Caco-2 (cell line): ENCODE data around the gene EPHB3. TPM values are rescaled to one million over a fixed set of nuclear protein-coding genes. Genes with fewer than 3 reads are reported as not detected.

Experiments
- BruUV-seq: library from RNA; stranded (reverse); fragments of 400-500 nt; replicated peaks from 2 replicates; lab custom pipeline; 2021; lab: Mats Ljungman, UMichigan
- CTCF ChIA-PET: fragments of 300-600 bp; sonication (Branson Sonifier 250); formaldehyde crosslinking; loops from one replicate; lab custom pipeline; 2022; ENCODE audit warnings: antibody characterized with exemption; lab: Charles Lee
- POLR2A ChIA-PET: fragments of 300-600 bp; sonication (Branson Sonifier 250); formaldehyde crosslinking; loops from one replicate; lab custom pipeline; 2022; ENCODE audit warnings: antibody characterized with exemption; lab: Charles Lee
- DNase-seq, 2 experiments: peaks; one replicate each; pipeline versions ENCODE4 v3.0.0 to v3.0.0-alpha.2; 2020 to 2022
- H3K27me3 ChIP-seq: replicated peaks from 2 replicates; pipeline ENCODE4 v1.6.0; 2011; ENCODE audit warnings: low read length; ENCODE audit not compliant: control insufficient read depth, insufficient read depth
- H3K36me3 ChIP-seq: 2 replicates; pipeline ENCODE4 v1.5.1; 2011; ENCODE audit warnings: low read length; ENCODE audit not compliant: control insufficient read depth, insufficient read depth
- H3K4me1 ChIP-seq: fragments of 250-450 bp; sonication (Bioruptor Pico); 2 replicates; pipeline ENCODE4 v1.5.1; 2020; ENCODE audit warnings: mild to moderate bottlenecking
- H3K4me3 ChIP-seq: 2 replicates; pipeline ENCODE4 v1.5.1; 2011; ENCODE audit warnings: low read depth, mild to moderate bottlenecking, control low read depth, low read length
- H3K9me3 ChIP-seq: fragments of 250-450 bp; sonication (Bioruptor Pico); 2 replicates; pipeline ENCODE4 v1.5.1; 2020; ENCODE audit warnings: mild to moderate bottlenecking, moderate library complexity
- H3K27ac Mint-ChIP-seq: one replicate; pipeline ENCODE4 v1.8.0; 2022; ENCODE audit warnings: mixed read lengths; ENCODE audit not compliant: unreplicated experiment
- H3K27me3 Mint-ChIP-seq: one replicate; pipeline ENCODE4 v1.8.0; 2022; ENCODE audit warnings: mixed read lengths; ENCODE audit not compliant: insufficient read depth, unreplicated experiment
- H3K36me3 Mint-ChIP-seq: one replicate; pipeline ENCODE4 v1.8.0; 2022; ENCODE audit warnings: mild to moderate bottlenecking, mixed read lengths; ENCODE audit not compliant: insufficient read depth, unreplicated experiment
- H3K4me1 Mint-ChIP-seq: one replicate; pipeline ENCODE4 v1.8.0; 2022; ENCODE audit warnings: low read depth, mixed read lengths; ENCODE audit not compliant: unreplicated experiment
- H3K4me3 Mint-ChIP-seq: one replicate; pipeline ENCODE4 v1.8.0; 2022; ENCODE audit warnings: mild to moderate bottlenecking, moderate library complexity, mixed read lengths; ENCODE audit not compliant: unreplicated experiment
- H3K9me3 Mint-ChIP-seq: one replicate; pipeline ENCODE4 v1.8.0; 2022; ENCODE audit warnings: mixed read lengths; ENCODE audit not compliant: unreplicated experiment
- intact Hi-C: fragments of 100-400 bp; cut with micrococcal nuclease; formaldehyde crosslinking; loops from one replicate; pipeline ENCODE4 v1.10.0; 2022; ENCODE audit not compliant: unreplicated experiment
- total RNA-seq: library from RNA; stranded (reverse); gene quantifications from 2 replicates; pipeline ENCODE4 v1.2.3, GENCODE V29; 2022
- TF ChIP-seq, protein P1 (sequence below), 2 experiments: fragments of 200-600 bp in 1 of 2; IDR thresholded peaks; 1 replicate in 1 of 2; 2 replicates in 1 of 2; pipeline versions ENCODE4 v1.5.1 to v1.8.0; 2011 to 2022; ENCODE audit warnings: antibody characterized with exemption in 1 of 2, control low read depth in 1 of 2, inconsistent platforms in 1 of 2, low read depth in 1 of 2, low read length in 1 of 2, mild to moderate bottlenecking in 1 of 2, moderate library complexity in 1 of 2; ENCODE audit not compliant: insufficient read depth in 1 of 2, severe bottlenecking in 1 of 2, unreplicated experiment in 1 of 2

The EPHB3 gene
- total RNA-seq, 1 experiment from 2014 or later: 5.6 TPM

DNA sequence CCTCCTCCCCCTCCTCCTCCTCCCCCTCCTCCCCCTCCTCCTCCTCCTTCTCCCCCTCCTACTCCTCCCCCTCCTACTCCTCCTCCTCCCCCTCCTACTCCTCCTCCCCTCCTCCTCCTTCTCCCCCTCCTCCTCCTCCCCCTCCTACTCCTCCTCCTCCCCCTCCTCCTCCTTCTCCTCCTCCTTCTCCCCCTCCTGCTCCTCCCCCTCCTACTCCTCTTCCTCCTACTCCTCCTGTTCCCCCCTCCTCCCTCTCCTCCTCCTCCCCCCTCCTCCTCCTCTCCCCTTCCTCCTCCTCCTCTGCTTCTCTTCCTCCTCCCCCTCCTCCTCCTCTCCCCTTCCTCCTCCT is 17.1 kb upstream of the EPHB3 start:
- CTCF ChIA-PET: interaction anchor here (0.5 to 8.0 kb wide), 3 partner anchors 14 to 172 kb away, joined by 3 to 71 read pairs (median 5); no protein-coding TSS in a partner anchor
- intact Hi-C loops: loop anchor here (1.0 kb wide), 2 partner anchors 31 to 199 kb away; no protein-coding TSS in a partner anchor
- DNase-seq: no peak
- Mint-ChIP-seq H3K27ac (no peak overlapping the region), H3K9me3 (no peaks in the 10 kb centered on the region), H3K4me3 (no peak overlapping the region), H3K4me1 (no peaks in the 10 kb centered on the region), H3K36me3 (no peaks in the 10 kb centered on the region), H3K27me3 (peaks cover 6% of the 10 kb centered on the region)
- POLR2A ChIA-PET: no interaction called here
- no TSS peak for BruUV-seq
- Histone ChIP-seq H3K27me3 (no peaks in the 10 kb centered on the region; the same call in 1 of the 2 replicates), H3K4me3 (no peak overlapping the region), H3K9me3 (no peaks in the 10 kb centered on the region), H3K36me3 (no peaks in the 10 kb centered on the region), H3K4me1 (no peaks in the 10 kb centered on the region)
- TF ChIP-seq, protein P1, sequence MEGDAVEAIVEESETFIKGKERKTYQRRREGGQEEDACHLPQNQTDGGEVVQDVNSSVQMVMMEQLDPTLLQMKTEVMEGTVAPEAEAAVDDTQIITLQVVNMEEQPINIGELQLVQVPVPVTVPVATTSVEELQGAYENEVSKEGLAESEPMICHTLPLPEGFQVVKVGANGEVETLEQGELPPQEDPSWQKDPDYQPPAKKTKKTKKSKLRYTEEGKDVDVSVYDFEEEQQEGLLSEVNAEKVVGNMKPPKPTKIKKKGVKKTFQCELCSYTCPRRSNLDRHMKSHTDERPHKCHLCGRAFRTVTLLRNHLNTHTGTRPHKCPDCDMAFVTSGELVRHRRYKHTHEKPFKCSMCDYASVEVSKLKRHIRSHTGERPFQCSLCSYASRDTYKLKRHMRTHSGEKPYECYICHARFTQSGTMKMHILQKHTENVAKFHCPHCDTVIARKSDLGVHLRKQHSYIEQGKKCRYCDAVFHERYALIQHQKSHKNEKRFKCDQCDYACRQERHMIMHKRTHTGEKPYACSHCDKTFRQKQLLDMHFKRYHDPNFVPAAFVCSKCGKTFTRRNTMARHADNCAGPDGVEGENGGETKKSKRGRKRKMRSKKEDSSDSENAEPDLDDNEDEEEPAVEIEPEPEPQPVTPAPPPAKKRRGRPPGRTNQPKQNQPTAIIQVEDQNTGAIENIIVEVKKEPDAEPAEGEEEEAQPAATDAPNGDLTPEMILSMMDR (IDR thresholded peaks at IDR 0.05; ENCODE audit: insufficient read depth in 1 of 2, low read depth in 1 of 2, low read length in 1 of 2, severe bottlenecking in 1 of 2, unreplicated experiment in 1 of 2): no peak

DNA sequence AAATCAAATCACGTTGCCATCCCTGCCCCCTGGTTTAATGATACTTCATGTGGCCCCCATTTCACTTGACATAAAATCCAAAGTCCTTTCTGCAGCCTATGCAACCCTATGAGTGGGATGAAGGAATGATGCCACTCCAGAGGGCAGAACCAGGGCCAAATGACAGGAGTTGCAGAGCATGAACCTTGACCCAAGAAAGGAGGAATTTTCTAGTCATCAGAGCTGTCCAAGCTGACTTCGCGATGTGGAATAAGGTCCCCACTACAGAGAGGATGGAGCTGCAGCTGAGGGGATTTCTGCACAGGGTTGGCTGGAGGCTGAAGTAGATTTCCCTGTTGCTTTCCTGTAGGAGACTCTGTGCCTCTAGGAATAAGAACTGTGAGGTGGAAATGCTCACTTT is 15.8 kb upstream of the EPHB3 start:
- Mint-ChIP-seq H3K36me3 (no peaks in the 10 kb centered on the region), H3K4me1 (no peaks in the 10 kb centered on the region), H3K9me3 (no peaks in the 10 kb centered on the region), H3K4me3 (no peak overlapping the region), H3K27ac (no peak overlapping the region), H3K27me3 (peaks cover 9% of the 10 kb centered on the region)
- DNase-seq: no peak
- Histone ChIP-seq H3K4me1 (no peaks in the 10 kb centered on the region), H3K27me3 (no peaks in the 10 kb centered on the region; the same call in 1 of the 2 replicates), H3K36me3 (no peaks in the 10 kb centered on the region), H3K4me3 (no peak overlapping the region), H3K9me3 (no peaks in the 10 kb centered on the region)
- intact Hi-C loops: no loop called here
- ChIA-PET POLR2A (no interaction called here), CTCF (interaction anchor here (2.2 to 8.0 kb wide), 2 partner anchors 15 to 174 kb away, joined by 9 to 71 read pairs; partner anchors contain the start of gene EPHB3)
- TF ChIP-seq, protein P1 (IDR thresholded peaks at IDR 0.05; ENCODE audit: insufficient read depth in 1 of 2, low read depth in 1 of 2, low read length in 1 of 2, severe bottlenecking in 1 of 2, unreplicated experiment in 1 of 2): no peak
- BruUV-seq: no TSS peak

DNA sequence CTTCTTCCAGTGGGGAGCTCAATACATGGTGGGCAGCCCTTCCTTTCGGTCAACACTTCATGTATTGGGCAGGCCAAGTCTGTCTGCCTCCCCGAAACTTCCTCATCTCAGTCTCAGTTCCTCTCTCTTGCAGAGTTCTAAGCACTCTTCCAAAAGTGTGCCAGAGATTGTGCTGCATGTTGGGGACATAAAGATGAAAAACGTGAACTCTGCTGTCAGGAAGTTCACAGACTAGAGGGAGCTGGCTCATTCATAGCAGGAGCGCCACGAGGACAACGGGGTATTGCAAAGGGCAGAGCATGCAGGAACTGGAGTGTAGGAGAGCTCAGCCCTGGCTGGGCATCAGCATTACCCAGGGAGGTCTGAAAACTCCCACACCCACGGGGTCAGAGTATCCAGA is 15.3 kb upstream of the EPHB3 start:
- Mint-ChIP-seq H3K27me3 (peaks cover 9% of the 10 kb centered on the region), H3K36me3 (no peaks in the 10 kb centered on the region), H3K4me3 (no peak overlapping the region), H3K27ac (no peak overlapping the region), H3K9me3 (no peaks in the 10 kb centered on the region), H3K4me1 (no peaks in the 10 kb centered on the region)
- Histone ChIP-seq H3K4me1 (no peaks in the 10 kb centered on the region), H3K36me3 (no peaks in the 10 kb centered on the region), H3K27me3 (no peaks in the 10 kb centered on the region; the same call in 1 of the 2 replicates), H3K4me3 (no peak overlapping the region), H3K9me3 (no peaks in the 10 kb centered on the region)
- TF ChIP-seq, protein P1 (IDR thresholded peaks at IDR 0.05; ENCODE audit: insufficient read depth in 1 of 2, low read depth in 1 of 2, low read length in 1 of 2, severe bottlenecking in 1 of 2, unreplicated experiment in 1 of 2): no peak
- BruUV-seq: no TSS peak
- intact Hi-C loops: no loop called here
- CTCF ChIA-PET: interaction anchor here (2.2 to 8.0 kb wide), 2 partner anchors 15 to 174 kb away, joined by 9 to 71 read pairs; partner anchors contain the start of gene EPHB3
- POLR2A ChIA-PET: no interaction called here
- DNase-seq: no peak
